Endometrial microvascular endothelial cells (primary cell): Measurements from ENCODE around the gene ADGRG6. TPM values are rescaled to one million over a fixed set of nuclear protein-coding genes. Genes with fewer than 3 reads are reported as not detected.
"Not testable (repeated sequence)": the region's sequence is repeated elsewhere in the genome, so short reads cannot be mapped to it uniquely, and the experiment has no call there.

Experiments
- in situ Hi-C: cut with HindIII; loops from 2 replicates; pipeline ENCODE4 v1.10.0; 2017; ENCODE audit warnings: low sequenced_read_pairs, low pct_unique_long_range_greater_than_20kb; ENCODE audit errors: inconsistent ontology term
- total RNA-seq: library from RNA; depleted of rRNA; stranded (reverse); fragments of >200 nt; gene quantifications from one replicate; pipeline ENCODE4 v1.2.3, GENCODE V29; 2015; ENCODE audit errors: inconsistent ontology term

Gene ADGRG6
- total RNA-seq, 1 donor from 2014 or later = 219 TPM

DNA sequence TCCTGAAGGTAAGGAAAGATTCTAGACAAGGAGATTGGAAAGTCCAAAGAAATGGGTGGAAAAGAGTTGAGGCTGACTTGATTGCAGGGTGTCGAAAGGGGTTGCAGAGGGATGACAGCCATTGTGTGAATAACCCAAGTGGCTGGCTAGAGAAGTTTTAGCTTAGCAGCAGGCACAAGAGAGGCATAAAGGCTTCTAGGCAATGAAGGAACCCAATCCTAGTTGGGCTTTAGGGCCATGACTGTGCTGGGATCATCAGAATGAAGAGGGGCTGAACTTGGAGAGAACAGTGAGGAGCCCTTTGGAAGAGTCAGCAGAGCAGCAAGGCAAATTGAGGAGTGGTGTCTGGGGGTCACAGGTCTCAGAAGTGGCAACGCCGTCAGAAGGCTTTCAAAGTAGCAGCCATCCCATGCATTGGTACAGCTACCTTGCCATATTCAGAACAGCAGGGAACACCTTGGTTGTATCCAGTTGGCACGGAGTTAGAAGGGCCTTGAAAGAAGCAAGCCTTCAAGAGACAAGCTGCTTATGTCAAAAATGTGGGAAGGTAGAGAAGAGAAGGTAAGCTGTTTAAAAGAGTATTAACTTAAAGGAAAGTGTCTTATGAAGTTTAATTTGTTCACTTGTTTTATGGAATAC lies 146.4 kb downstream of the ADGRG6 start:
- in situ Hi-C loops = no loop called here

DNA sequence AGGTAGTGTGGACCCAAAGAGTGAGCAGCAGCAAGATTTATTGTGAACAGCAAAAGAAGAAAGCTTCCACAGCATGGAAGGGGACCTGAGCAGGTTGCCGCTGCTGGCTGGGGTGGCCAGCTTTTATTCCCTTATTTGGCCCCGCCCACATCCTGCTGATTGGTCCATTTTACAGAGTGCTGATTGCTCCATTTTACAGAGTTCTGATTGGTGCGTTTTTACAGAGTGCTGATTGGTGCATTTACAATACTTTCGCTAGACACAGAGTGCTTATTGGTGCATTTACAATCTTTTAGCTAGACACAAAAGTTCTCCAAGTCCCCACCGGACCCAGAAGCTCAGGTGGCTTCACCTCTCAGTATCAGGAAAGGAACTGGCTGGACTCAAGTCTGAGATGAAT lies 149.0 kb downstream of the ADGRG6 start:
- in situ Hi-C loops = not testable (repeated sequence)

DNA sequence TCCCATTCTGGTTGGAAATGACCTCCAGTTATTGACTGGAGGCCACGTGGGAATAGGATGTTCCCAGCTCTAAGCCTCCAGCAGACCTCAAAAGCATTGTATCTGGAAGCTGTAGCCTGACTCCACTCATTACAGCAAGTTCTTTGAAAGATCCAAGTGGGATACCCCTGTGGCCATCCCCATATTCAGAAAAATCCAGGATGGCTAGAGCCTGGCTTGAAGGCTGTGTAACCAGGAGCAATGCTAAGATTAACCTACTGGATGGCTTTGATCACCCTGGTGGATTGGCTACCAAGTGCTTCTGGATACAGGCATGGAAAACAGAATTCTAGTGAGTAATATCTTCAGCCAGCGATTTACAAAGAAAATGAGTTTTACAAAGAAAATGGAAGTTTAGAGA lies 151.2 kb downstream of the ADGRG6 start:
- in situ Hi-C loops = no loop called here

DNA sequence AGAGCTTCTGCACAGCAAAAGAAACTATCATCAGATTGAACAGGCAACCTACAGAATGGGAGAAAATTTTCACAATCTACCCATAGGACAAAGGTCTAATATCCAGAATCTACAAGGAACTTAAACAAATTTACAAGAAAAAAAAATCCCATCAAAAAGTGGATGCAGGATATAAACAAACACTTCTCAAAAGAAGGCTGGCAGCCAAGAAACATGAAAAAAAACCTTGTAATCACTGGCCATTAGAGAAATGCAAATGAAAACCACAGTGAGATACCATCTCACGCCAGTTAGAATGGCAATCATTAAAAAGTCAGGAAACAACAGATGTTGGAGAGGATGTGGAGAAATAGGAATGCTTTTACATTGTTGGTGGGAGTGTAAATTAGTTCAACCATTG lies 152.4 kb downstream of the ADGRG6 start:
- in situ Hi-C loops = not testable (repeated sequence)

DNA sequence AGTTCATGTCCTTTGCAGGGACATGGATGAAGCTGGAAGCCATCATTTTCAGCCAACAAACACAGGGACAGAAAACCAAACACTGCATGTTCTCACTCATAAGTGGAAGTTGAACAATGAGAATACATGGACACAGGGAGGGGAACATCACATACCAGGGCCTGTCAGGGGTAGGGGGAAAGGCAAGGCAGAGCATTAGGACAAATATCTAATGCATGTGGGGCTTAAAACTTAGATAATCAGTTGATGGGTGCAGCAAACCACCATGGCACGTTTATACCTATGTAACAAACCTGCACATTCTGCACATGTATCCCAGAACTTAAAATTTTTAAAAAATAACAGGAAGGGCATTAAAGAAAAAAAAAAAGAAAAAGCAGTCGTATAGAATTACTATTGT lies 153.0 kb downstream of the ADGRG6 start:
- in situ Hi-C loops = not testable (repeated sequence)

DNA sequence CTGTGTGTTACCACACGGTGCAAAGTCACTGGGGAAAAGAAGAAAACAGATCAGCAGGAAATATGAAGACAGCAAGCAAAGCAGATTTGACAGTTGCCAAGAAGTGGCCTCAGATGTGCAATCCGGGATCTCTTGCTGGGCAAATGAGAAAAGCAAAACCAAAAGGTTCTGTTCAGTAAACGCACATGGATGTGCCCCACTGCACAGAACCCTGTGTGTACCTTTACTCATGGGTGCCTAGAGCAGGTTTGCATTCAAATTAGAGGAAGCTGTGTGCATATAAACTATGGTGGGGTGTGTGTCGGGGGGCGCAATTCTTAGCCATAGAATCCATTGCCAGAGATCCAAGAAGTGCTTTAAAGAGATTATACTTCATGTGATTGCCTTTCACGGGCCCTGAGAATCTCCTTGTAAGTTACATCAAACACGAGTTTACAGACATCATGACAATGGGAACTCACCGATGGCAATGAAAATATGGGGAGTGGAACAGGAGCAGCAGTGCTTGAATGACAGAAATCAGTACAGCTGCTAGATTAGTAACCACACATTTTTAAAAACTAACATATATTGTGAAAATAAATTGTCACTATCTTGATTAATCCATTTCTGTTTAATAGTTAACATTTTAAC lies 154.3 kb downstream of the ADGRG6 start:
- in situ Hi-C loops = no loop called here

DNA sequence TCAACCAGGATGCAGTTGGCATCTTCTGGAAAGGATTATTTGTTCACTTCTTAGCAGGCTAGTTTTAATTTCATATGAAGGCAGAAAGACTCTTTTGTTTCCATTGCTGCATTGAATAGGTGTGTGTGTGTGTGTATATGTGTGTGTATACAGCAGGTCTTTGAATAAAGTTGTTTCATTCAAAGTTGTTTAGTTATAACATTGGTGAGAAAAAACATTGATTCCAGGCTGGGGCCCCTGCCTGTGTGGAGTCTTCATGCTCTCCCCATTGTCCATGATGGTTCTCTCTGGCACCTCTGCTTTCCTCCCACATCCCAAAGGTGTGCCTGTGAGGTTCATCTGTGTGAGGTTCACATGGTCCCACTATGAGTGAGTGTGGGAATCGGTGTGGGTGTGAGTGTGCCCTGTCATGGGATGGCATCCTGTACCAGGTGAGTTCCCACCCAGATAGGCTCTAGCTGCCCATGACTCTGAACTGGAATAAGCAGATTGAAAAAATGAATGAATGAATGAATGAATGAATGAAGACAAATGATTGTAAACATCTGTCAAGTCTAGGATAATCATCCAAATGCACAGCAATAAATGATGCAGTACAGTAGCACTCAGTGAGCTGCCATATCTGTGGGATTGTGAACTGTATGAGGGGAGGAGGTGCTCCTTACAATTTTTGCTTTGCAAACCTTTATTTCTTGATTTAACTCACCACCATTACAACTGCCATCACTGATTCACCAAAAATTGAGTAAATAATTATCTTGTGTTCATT lies 156.0 kb downstream of the ADGRG6 start:
- in situ Hi-C loops = no loop called here

DNA sequence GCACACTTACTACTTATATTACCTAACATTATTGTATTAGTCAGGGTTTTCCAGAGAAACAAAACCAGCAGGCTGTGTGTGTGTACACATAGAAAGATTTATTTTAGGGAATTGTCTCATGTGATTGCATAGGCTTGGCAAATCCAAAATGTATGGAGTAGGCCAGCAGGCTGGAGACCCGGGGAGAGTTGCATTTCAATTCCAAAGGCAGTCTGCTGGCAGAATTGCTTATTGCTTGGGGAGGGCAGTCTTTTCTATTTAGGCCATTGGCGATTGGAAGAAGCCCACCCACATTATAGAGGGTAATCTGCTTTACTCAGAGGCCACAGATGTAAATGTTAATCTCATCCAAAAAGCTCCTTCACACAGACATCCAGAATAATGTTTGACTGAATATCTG lies 157.0 kb downstream of the ADGRG6 start:
- in situ Hi-C loops = no loop called here

DNA sequence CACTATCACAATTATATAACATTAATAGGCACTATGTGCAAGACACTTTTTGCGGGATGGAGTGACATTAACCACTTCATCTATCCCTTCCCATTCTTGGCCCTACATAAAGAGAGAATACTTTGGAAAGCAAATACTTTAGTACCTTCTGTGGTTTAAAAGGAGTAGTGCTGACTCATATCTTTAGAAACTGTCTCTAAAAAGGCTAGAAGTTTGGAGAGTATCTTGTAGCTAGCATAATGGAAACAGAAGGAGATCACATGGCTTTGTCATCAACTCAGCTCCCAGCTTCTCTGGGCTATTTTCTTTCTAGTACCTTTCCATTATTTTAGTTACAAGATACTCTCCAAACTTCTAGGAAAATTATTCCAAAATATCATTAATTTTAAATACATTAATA lies 157.5 kb downstream of the ADGRG6 start:
- in situ Hi-C loops = no loop called here

DNA sequence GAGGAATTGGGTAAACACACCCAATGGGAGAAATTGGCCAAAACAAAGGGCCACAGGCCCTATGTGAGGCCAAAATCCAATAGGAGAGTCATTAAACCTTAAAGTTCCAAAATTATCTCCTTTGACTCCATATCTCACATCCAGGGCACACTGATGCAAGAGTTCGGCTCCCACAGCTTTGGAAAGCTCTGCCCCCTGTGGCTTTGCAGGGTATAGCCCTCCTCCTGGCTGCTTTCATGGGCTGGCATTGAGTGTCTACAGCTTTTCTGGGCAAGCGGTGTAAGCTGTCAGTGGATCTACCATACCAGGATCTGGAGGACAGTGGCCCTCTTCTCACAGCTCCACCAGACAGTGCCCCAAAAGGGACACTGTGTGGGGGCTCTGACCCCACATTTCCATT lies 160.5 kb downstream of the ADGRG6 start:
- in situ Hi-C loops = no loop called here

DNA sequence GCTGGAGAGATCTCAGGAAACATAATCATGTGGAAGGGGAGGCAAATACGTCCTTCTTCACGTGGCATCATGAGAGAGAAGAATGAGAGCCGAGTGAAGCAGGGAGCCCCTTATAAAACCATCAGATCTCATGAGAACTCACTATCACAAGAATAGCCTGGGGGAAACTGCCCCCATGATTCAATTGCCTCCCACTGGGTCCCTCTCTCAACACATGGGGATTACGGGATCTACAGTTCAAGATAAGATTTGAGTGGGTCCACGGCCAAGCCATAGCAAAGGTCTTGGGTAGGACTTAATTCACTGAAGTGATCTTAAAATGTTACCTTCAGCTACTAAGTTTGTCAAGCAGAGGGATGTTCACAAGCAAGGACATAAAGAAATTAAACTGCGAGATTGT lies 162.2 kb downstream of the ADGRG6 start:
- in situ Hi-C loops = no loop called here

DNA sequence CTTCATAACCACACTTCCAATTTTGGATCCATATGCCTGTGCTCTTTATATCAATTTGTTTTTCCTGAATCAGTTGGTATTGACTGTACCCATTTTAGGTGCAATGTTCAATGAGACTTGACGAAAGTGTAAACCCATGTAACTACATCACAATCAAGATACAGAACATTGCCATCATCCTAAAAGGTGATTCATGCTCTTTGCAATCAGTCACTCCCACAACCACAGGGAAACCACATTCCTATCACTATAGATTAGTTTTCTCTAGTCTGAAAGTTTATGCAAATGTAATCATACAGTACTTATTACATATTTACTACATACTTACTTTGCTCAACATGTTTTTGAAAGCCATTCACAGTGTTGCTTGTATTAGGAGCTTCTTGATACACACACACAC lies 167.4 kb downstream of the ADGRG6 start:
- in situ Hi-C loops = no loop called here

DNA sequence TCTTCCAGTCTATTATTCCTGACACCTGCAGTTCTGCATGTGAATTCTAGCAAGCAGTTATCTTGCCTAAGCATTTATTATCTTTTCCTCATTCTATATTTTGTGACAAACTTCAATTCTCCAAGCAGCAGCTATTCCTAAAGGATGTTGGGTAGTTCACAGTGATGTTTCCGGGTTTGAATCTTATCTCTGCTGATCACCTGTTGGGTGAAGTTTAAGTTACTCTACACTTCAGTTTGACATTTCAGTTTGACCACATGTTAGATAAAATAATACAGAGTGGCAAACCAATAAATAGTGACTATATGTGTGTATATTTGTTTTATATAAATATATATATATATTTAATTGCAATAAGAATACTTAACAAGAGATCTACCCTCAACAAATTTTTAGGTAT lies 168.6 kb downstream of the ADGRG6 start:
- in situ Hi-C loops = no loop called here

DNA sequence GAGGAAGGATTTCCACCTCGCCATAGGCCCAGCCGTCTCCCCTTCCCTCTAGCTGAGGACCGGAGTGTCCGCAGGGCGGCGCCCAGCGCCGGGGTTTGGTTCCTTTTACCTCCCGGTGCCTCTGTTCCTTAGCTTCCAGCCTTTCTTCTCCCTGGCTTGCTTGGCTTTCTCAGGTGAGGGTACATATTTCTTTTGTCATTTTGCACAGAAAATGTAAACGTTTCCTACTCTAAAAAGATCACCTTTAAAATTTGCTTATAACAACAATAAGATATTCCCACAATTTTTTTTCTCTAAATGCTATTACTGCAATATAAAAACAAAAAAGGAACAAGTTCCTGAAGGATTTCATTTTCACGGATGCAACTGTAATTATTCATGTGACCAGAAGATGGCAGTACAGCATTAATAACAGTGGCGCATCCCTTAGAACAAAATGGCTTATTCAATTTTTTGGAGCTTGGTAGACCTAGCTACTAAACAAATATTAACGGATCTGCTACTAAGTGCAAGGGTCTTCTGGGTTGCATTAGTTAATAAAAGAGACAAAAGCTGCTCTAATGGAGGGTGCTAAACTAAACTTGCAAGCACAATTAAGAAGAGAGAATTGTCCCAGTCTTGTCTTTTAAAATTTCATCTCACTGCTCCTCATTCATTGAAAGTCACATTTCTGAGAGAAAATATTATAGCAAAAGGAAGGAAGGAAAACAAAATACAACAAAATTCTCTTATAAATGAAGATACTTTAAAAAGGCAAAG lies 172.9 kb downstream of the ADGRG6 start:
- in situ Hi-C loops = no loop called here

DNA sequence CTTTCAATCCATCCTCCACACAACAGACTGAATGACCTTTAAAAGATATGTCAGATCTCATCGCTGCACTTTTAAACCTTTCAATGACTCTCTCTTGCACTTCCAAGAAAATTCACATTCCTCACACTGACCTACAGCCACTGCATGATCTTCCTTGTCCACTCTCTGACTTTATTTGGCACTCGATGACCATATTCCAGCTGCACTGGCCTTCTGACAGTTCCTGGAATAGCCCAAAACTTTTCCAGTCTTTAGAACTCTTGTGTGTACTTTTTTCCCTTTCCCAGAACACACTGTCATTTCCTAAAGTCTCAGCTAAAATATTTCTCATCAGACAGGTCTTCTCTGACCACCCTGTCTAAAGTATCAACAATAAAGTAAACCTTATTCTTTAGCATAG lies 174.6 kb downstream of the ADGRG6 start:
- in situ Hi-C loops = no loop called here

DNA sequence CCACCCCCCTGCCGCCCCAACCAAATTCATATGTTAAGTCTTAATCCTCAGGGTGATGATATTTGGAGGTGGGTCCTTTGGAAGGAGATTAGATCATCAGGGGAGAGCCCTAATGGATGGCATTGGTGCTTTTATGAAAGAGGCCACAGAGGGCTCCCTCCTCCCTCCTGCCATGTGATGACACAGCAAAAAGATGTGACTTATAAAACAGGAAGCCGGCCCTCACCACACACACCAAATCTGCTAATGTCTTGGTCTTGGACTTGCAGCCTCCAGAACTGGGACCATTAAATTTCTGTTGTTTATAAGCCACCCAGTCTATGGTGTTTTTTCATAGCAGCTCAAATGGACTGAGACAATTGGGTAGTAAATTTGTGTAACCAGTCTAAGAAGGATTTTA lies 176.3 kb downstream of the ADGRG6 start:
- in situ Hi-C loops = no loop called here

DNA sequence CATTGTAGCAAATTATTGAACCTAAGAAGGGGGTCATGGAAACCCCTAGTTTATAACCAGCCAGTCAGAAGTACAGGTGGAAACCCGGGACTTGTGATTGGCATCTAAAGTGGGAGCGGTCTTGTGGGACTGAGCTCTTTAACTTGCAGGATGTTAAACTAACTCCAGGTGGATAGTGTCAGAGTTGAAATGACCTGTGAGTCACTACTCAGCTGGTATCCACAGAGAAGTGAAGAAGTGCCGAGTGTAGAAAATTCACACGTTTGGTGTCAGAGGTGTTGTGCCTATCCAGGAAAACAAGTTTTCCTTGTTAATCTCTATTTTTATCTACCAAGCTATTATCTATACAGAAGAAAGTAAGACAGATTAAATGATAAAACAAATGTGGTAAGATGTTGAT lies 179.7 kb downstream of the ADGRG6 start:
- in situ Hi-C loops = no loop called here

DNA sequence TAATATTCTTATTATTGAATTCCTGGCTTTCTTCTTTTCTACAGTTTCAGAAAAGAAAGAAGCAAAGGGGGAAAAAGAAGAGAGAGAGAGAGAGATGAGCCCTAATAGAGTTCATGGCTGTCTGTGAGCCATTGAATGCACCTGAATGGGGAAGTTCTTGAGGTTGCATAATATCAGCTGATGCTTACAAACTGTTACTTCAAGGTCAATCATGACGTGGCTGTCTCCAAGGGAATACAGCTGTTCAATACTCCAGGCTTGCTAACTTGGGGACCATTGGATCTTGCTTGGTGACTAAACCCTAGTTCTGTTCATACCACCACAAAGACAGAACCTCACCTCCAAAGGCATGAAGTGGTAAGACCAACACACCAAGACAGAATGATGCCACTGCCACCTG lies 180.4 kb downstream of the ADGRG6 start:
- in situ Hi-C loops = no loop called here

DNA sequence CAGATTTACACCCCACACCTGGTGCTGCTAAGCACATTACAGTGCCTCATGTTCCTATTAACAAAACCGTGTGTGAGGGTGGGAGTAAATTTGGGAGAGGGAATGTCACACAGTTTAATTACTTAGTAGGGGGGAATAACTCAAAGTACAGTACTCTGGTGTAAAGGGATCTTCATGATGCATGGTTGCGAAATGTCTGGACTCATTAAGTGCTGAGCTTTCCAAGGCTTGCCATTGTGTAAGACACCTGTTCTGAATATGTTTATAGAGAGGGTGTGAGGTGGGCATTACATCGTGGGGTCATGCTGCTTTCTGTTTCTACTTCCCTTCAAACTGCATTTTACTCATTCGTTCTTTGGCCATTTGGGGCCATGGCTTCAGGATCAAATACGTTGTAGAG lies 181.2 kb downstream of the ADGRG6 start:
- in situ Hi-C loops = no loop called here

DNA sequence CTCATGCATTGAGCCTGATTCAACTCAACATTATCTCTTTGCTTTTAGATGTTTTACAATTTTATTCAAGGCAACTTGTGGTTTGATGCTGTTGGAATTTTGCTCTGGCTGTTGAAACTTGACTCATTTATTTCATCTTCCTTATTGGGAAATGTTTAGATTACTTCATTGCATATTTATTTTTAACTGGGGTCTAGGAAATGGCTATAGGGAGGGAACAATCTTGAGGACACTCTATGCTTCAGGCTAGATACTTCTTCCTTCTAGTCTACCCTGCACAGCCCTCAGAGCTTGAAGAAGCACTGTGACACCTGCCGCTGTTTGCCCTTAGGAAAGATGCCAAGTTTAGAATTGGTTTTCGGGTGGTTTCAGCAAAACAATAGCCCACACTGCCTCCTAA lies 183.4 kb downstream of the ADGRG6 start:
- in situ Hi-C loops = no loop called here
